Measurements from ENCODE around the gene COMMD1.
"Not testable (repeated sequence)": the region's sequence is repeated elsewhere in the genome, so short reads cannot be mapped to it uniquely, and the experiment has no call there.

Gene COMMD1

GRCh38 chr2:61905372-61906185, at the start of gene COMMD1:
COMMD1 (plus strand) TSS chr2:61905674; CDS start chr2:61905679, 5 bp downstream.
- peak; percentile 86 for DNase-seq (ENCODE audit: low spot score)

DNA sequence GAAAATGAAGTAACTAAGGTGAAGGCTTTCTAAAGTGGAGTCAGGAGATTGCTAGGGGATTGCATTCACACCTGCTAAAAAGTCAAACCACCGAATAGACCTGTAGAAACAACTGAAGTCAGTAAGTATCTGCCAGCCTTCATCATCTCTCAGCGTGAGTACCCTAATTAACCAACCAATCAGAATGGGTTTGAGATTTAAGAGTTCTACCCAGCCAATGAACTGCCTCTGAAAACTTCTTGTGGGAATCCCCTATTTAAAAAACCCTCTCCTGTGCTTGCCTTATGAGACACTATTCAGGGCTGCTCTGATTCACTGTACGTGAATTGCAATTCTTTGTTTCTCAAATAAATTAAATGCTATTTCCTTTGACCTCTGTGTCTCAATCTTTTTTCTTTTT, 48.2 kb upstream of the COMMD1 start:
- DNase-seq (ENCODE audit: low spot score) = no peak

DNA sequence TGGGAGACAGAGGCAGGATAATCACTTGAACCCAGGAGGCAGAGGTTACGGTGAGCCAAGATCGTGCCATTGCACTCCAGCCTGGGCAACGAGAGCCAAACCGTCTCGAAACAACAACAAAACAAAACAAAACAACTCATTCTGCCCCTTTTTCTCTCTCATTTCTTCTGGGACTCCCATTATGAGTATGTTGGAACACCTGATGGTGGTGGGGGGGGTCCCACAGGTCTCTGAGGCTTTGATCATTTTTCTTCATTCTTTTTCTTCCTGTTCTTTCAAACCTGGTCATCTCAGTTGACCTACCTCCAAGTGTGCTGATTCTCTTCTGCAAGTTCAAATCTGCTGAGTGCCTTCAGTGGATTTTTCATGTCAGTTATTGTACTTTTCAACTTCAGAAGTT, 43.4 kb upstream of the COMMD1 start:
- no peak for DNase-seq (ENCODE audit: low spot score)

DNA sequence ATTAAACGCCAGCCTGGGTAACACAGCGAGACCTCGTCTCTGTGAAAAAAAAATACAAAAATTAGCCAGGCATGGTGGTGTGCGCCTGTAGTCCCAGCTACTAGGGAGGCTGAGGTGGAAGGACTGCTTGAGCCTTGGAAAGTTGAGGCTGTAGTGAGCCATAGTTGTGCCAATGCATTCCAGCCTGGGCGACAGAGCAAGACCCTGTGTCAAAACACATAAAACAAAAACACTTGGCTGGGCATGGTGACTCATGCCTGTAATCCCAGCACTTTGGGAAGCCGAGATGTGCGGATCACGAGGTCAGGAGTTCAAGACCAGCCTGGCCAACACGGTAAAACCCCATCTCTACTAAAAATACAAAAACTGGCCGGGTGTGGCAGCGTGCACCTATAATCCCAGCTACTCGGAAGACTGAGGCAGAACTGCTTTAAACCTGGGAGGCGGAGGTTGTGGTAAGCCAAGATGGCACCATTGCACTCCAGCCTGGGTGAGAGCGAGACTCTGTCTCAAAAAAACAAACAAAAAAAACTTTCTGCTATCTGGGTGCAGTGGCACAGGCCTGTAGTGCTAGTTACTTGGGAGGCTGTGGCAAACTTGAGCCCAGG, 38.9 kb upstream of the COMMD1 start:
- not testable (repeated sequence) for DNase-seq (ENCODE audit: low spot score)

DNA sequence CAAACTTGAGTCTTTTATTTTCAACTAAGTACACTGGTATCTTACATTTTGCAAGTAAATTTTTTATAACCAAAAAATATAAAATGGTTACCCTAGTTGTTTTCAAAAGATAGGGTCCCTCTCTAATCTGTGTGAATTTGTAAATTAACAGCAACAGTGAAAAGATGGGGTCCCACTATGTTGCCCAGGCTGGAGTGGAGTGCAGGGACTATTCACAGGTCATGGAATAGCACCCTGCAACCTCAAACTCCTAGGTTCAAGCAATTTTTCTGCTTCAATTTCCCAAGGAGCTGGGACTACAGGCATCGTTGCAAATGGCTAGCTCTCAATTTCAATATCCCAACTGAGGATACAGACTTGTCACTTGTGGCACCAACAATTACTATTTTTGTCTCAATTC, 29.1 kb upstream of the COMMD1 start:
- no peak for DNase-seq (ENCODE audit: low spot score)

DNA sequence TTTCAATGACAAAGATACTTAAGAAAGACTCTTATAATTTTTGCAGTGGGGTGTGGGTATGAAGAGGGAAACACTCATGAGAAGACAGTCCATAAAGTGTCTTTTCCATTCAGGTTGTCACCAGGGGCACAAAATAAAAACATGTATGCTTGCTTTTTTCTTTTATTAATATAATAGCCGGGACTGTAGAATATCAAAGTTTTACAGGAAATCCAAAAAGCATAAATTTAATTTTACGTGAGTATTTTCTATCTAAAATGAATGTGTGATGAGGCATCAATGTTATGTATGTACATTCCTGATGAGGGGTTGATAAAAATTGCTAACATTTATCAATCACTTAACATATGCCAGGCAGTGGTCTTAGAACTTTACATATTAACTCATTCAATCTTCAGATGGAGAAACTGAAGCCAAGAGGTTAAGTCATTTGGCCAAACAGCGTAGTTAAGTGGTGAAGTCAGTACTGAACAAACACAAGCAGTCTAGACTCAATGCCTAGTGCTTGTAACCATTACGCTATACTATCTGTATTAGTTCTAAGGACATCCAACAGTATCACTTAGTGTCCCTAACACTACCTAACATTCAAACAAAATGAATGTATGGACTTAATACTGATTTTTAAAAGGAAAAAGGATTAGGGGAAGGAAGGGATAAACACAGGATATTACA, 27.8 kb upstream of the COMMD1 start:
- DNase-seq (ENCODE audit: low spot score) = no peak

- DNase-seq (ENCODE audit: low spot score) = no peak
These were observed 26.7 kb upstream of the COMMD1 start for GRCh38 chr2:61878761-61879160.

DNA sequence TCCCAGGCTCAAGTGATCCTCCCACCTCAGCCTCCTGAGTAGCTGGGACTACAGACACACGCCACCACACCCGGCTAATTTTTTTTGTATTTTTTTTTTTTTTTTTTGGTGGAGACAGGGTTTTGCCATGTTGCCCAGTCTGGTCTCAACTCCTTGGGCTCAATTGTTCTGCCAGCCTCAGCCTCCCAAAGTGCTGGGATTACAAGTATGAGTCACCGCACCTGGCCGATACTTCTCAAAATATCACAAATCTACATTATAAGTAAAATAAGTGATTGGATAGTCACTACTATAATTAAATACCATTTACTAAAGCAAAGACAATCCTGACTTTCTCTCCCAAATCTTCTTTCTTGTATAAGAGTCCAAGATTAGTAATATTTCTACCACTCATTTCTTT, 26.1 kb upstream of the COMMD1 start:
- not testable (repeated sequence) for DNase-seq (ENCODE audit: low spot score)

DNA sequence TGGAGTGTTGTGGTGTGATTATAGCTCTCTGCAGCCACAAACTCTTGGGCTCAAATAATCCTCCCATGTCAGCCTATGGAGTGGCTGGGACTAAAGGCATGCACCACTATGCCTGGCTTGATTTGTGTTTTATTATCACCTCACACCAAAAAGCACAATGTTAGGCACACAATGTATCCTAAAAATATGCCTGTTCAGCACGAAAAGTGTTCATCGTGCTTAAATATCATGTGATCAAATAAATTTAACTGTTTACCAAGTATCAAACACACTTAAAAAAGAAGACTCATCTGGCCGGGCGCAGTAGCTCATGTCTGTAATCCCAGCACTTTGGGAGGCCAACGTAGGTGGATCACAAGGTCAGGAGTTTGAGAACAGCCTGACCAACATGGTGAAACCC, 22.6 kb upstream of the COMMD1 start:
- DNase-seq (ENCODE audit: low spot score) = no peak

DNA sequence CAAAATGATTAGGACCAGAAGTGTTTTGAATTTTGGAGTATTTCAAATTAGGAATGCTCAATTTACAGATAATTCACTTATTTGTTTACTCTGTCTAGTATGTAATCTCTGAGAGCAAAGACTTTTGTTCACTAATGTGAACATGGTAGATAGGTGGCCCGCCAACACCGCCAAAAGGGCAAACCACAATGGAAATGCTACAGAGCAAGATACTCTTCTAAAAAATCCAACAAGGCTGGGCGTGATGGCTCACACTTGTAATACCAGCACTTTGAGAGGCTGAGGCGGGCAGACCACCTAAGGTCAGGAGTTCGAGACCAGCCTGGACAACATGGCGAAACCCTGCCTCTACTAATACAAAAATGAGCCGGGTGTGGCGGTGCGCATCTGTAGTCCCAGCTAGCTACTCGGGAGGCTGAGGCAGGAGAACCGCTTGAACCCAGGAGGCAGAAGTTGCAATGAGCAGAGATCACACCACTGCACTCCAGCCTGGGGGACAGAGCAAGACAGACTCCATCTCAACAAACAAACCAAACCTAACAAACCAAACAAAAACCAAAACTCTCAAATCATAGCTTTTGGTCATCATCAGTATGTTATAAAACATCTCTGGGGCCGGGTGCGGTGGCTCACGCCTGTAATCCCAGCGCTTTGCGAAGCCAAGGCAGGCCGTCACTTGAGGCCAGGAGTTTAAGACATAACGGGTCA, 19.4 kb upstream of the COMMD1 start:
- DNase-seq (ENCODE audit: low spot score) = no peak

DNA sequence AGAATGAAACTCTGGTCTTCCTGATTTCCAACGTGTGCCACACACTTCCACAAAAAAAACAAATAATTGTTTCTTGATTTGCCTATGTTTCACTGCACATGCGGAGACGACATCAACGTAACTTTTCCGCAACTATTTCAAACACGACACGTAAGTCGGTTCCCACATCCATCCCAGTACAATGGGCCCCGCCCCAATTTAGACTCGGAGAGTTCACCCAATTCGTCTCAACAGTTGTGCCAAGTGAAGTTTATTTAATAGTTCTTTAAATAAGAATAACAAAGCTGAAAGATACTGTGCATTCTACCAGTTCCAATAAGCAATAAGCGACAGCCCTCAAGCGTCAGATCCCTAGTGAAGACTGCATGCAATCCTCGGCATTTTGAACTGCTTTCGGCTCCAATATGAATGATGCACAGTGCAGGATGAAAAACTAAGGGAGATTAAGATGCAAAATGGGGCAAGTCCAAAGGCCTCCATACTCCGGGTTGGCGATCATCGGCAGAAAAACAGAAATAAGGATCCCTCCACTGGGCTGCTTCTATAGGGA, 17.7 kb upstream of the COMMD1 start:
- DNase-seq (ENCODE audit: low spot score) = no peak

DNA sequence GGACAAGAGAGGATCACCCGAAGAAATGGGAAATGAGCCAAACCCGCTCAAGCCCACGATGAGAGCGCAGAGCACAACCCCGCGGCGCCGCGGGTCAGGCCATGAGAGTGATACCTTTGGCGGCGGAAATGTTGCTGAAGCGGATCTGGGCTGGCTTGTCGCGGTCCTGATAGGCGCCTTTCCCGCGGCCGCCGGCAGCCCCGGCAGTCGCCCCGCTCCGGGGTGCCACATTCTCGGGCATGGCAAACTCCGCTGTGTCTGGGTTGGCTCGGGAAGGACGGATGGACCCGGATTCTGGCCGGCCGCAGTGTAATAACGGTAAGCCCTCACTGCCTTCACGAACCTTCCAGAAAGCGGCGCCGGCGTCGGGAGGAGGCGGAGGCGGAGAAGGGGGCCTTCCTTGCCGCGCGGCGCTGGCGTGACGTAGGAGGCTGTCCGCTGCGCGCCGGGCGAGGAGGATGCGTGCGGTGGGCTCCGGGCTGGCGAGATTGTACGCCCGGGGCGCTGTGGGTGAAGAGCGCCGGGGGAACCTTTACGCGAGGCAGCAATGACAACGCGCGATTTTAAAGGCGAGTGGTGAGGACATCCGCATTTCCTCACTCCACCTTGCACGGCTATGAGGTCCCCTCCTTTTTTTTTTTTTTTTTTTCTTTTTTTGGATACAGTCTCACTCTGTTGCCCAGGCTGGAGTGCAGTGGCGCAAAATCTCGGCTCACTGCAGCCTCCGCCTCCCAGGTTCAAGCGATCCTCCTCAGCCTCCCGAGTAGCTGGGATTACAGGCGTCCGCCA, 17.0 kb upstream of the COMMD1 start, which contains the start of gene CCT4:
CCT4 (minus strand) TSS at position 390 of the 789 bp plus-strand sequence; CDS start at position 241, 149 bp downstream.
- peak; percentile 94 for DNase-seq (ENCODE audit: low spot score)

- no peak for DNase-seq (ENCODE audit: low spot score)
These were observed 6.7 kb upstream of the COMMD1 start for GRCh38 chr2:61898810-61899209.

DNA sequence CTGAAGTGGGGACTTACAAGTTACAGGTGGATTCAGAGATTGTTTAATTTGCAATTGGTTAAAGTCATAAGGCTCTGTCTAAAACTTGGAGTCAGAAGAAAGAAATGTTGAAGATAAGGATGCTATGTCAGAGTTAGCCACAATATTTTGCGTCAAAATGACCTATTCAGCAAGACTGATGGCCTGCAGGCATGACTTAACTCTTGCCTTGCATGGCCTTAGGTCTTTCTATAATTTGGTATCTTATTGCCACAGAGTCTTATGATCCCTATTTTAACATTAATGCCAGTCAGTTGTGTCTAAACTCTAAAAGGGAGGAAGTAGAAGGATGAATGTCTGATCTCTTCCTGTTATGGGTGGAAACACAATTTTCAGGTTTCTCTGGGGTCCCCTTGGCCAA, 5.2 kb upstream of the COMMD1 start:
- no peak for DNase-seq (ENCODE audit: low spot score)

GRCh38 chr2:61906186-61906470, 654 bp downstream of the COMMD1 start:
- DNase-seq (ENCODE audit: low spot score) = no peak

DNA sequence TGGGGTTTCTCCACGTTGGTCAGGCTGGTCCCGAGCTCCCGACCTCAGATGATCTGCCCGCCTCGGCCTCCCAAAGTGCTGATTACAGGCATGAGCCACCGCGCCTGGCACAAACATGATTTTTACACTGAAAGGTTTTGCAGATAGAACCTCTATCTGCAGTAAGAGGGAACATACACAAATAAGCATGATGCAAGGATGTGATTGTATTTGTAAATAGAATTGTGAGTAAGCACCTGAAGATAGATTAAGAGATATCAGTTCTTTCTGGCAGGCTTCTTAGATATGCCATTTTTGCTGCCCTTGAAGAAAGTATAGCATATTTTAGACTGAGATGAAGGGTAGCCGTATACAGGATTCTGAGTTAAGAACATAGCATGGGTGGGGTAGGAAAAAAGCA, 3.6 kb downstream of the COMMD1 start:
- no peak for DNase-seq (ENCODE audit: low spot score)

- DNase-seq (ENCODE audit: low spot score) = no peak
These were observed 5.1 kb downstream of the COMMD1 start for GRCh38 chr2:61910603-61911002.

- no peak for DNase-seq (ENCODE audit: low spot score)
These were observed 6.0 kb downstream of the COMMD1 start for GRCh38 chr2:61911510-61911909.

DNA sequence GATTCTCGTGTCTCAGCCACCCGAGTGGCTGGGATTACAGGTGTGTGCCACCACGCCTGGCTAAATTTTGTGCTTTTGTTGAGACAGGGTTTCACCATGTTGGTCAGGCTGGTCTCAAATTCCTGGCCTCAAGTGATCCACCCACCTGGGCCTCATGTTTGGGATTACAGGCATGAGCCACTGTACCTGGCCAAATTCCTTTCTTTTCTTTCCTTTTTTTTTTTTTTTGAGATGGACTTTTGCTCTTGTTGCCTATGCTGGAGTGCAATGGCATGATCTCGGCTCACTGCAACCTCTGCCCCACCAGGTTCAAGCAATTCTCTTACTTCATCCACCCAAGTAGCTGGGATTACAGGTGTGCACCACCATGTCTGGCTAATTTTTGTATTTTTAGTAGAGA, 9.3 kb downstream of the COMMD1 start:
- not testable (repeated sequence) for DNase-seq (ENCODE audit: low spot score)

GRCh38 chr2:61920548-61920947, 15.1 kb downstream of the COMMD1 start:
- DNase-seq (ENCODE audit: low spot score) = no peak

- DNase-seq (ENCODE audit: low spot score) = no peak
These were observed 17.2 kb downstream of the COMMD1 start for GRCh38 chr2:61922714-61923113.
